GM12872 (cell line): ENCODE data around the gene UQCRH.

ENCODE experiments used
- CTCF ChIP-seq: IDR thresholded peaks from 3 replicates; pipeline ENCODE4 v1.5.1; 2011; ENCODE audit warnings: low read depth, mild to moderate bottlenecking, low read length, moderate library complexity; ENCODE audit not compliant: insufficient read depth

UQCRH gene

GRCh38 chr1:46352363-46352762 lies 48.9 kb downstream of the UQCRH start:
- TF ChIP-seq CTCF, result no peak

GRCh38 chr1:46362158-46362557 lies 58.7 kb downstream of the UQCRH start:
- no peak for TF ChIP-seq CTCF

- no peak for TF ChIP-seq CTCF
Measured at GRCh38 chr1:46363121-46363520, 59.6 kb downstream of the UQCRH start.

- TF ChIP-seq CTCF, result no peak
Measured at GRCh38 chr1:46364612-46365011, 61.1 kb downstream of the UQCRH start.
